Mucosa of stomach (tissue), 1 donor: ENCODE results near the gene OTOG.

Experiments
- H3K27me3 ChIP-seq: one replicate; pipeline ENCODE4 v1.7.0; 2013; ENCODE audit warnings: mild to moderate bottlenecking, low read length; ENCODE audit not compliant: control insufficient read depth, insufficient read depth
- H3K36me3 ChIP-seq: one replicate; pipeline ENCODE4 v1.7.0; 2013; ENCODE audit warnings: low read length; ENCODE audit not compliant: control insufficient read depth, insufficient read depth
- H3K4me1 ChIP-seq: one replicate; pipeline ENCODE4 v1.7.0; 2013; ENCODE audit warnings: mild to moderate bottlenecking, low read length; ENCODE audit not compliant: control insufficient read depth, insufficient read depth
- H3K4me3 ChIP-seq: one replicate; pipeline ENCODE4 v1.7.0; 2013; ENCODE audit warnings: low read length
- H3K9ac ChIP-seq: one replicate; pipeline ENCODE4 v1.7.0; 2013; ENCODE audit warnings: mild to moderate bottlenecking, low read length, moderate library complexity
- H3K9me3 ChIP-seq: one replicate; pipeline ENCODE4 v1.7.0; 2013; ENCODE audit warnings: mild to moderate bottlenecking, low read length, moderate library complexity; ENCODE audit not compliant: control insufficient read depth
- donor health status: Pancreatic carcinoma.

Gene OTOG

DNA sequence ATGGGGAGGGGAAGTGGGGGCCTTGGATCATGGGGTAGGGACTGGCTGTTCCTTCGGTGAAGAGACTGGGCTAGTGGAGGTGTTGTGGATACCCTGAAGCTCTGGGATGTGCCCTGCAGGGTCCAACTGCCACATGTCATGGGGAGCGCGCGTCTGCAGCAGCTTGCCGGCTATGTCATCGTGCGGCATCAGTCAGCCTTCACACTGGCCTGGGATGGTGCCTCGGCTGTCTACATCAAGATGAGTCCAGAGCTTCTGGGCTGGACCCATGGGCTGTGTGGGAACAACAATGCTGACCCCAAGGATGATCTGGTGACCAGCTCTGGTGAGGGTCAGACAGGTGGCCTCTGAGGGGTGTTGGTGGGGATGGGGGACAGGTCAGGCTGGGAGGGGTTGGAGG is 9.9 kb downstream of the OTOG start:
- H3K36me3 ChIP-seq = no peaks in the 10 kb centered on the region
- no peaks in the 10 kb centered on the region for H3K9me3 ChIP-seq
- H3K4me1 ChIP-seq = no peaks in the 10 kb centered on the region
- no peaks in the 10 kb centered on the region for H3K27me3 ChIP-seq
- no peak overlapping the region for H3K9ac ChIP-seq
- no peak overlapping the region for H3K4me3 ChIP-seq

DNA sequence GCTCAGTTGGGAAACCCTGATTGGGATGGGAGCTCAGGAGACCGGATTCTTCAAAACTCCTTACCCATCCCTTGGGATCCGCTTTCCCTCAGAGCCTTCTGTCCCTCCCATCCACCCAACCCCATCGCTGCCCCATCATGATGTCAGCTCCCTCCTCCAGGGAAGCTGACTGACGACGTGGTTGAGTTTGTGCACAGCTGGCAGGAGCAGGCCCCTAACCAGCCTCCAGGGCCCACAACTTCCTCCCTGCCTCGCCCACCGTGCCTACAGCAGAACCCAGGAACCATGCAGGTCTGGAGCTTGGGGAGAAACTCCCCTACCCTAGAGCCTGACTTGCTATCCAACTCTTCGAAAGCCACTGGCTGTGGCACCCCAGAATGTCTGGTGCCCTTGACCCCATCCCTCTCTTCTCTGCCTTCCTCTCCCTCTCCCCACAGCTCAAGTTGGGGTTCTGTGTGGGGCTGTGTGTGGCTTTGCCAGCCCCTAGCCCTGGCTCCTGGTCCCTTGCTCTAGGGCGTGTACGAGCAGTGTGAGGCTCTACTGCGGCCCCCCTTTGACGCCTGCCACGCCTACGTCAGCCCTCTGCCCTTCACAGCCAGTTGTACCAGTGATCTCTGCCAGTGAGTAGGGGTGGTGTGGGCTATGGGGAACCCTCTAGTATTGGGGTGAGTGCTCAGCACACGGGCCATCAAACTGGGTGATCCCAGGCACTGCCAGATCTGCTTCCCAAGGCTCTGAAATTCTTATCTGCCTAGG is 11.1 kb downstream of the OTOG start:
- Histone ChIP-seq H3K9me3 (no peaks in the 10 kb centered on the region), H3K4me3 (no peak overlapping the region), H3K27me3 (no peaks in the 10 kb centered on the region), H3K36me3 (no peaks in the 10 kb centered on the region), H3K9ac (no peak overlapping the region), H3K4me1 (no peaks in the 10 kb centered on the region)

DNA sequence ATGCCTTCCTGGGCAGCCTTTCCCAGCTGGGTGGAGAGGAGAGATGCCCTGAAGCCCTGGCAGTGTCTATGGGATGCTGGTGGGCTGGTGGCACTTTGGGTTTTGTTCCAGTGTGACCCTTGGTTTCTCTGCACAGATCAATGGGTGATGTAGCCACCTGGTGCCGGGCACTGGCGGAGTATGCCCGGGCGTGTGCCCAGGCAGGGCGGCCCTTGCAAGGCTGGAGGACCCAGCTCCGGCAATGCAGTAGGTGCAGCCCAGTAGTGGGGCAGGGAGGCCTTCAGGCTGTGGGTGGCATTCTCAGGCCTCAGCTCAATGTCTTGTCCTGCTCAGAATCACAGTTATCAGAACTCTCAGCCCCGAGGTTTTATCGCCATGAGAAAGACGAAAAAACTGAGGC is 11.9 kb downstream of the OTOG start:
- Histone ChIP-seq H3K9me3 (no peaks in the 10 kb centered on the region), H3K36me3 (no peaks in the 10 kb centered on the region), H3K9ac (no peak overlapping the region), H3K4me1 (no peaks in the 10 kb centered on the region), H3K27me3 (no peaks in the 10 kb centered on the region), H3K4me3 (no peak overlapping the region)

- H3K9ac ChIP-seq = no peak overlapping the region
- no peaks in the 10 kb centered on the region for H3K27me3 ChIP-seq
- no peaks in the 10 kb centered on the region for H3K9me3 ChIP-seq
- H3K36me3 ChIP-seq = no peaks in the 10 kb centered on the region
- no peak overlapping the region for H3K4me3 ChIP-seq
- no peaks in the 10 kb centered on the region for H3K4me1 ChIP-seq
These were observed 12.5 kb downstream of the OTOG start for GRCh38 chr11:17559341-17560087.

DNA sequence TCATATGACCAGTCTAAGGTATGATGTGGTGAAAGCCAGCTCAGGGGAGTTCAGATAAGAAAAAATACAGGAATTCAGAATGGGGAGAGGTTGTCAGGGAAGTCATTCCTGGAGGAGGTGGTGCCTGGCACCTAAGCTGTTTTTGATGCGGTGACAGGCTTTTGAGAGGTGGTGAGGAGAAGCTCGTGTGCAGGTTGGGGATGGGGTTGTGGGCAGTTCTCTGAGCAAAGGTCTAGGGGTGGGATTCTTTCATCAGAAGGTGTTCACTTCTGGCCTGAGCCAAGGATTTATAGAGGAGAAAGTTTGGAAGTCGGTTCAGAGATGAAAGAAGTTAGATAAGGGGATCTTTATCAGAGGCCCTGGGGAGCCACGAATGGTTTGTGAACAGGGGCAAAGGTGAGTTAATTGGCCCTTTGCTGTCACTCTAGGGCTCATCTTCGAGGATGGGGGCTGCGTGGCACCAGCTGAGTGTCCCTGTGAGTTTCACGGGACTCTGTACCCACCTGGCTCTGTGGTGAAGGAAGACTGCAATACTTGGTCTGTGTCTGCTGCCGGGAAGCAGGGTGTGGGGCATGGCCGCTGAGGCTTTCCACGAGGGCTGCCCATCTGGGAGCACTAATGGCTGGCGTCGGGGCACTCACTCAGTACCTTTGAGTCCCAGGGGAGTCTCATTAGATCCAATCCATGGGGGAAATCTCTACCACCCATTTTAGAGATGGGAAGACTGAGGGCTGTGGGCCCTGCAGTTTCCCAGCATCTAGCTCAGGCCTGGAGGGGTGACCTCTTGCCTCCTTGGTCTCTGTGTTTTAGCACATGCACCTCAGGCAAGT is 13.4 kb downstream of the OTOG start:
- Histone ChIP-seq H3K36me3 (no peaks in the 10 kb centered on the region), H3K4me3 (no peak overlapping the region), H3K27me3 (no peaks in the 10 kb centered on the region), H3K9me3 (no peaks in the 10 kb centered on the region), H3K4me1 (no peaks in the 10 kb centered on the region), H3K9ac (no peak overlapping the region)

DNA sequence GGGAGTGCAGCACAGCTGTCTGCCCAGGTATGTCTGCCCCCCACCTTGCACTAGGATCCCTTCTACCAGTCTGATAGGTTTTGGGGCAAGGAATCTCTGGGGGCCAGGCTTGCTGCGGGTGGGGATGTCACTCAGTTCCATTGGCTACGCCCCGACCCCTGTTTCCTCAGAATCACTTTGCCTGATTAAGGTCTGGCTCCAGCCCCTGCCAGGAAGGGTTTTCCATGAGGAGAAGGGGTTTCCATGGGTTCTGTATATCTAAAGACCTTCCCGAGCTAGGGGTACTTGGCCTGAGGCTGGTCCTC is 14.0 kb downstream of the OTOG start:
- Histone ChIP-seq H3K9ac (no peak overlapping the region), H3K9me3 (no peaks in the 10 kb centered on the region), H3K4me3 (no peak overlapping the region)

DNA sequence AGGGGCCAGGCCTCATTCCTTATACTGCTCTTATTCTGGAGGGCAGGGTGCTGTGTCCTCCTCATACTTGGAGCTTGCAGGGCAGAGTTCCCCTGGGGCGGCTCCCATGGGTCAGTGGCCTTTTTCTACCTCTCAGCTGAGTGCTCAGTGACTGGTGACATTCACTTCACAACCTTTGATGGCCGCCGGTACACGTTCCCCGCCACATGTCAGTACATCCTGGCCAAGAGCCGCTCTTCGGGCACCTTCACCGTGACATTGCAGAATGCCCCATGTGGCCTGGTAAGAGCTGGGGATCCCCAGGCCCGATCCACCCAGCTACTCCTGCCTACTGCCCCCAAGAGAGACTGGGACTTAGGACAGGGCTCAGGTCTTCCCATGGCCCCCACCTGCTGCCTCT is 14.5 kb downstream of the OTOG start:
- no peaks in the 10 kb centered on the region for H3K27me3 ChIP-seq
- no peaks in the 10 kb centered on the region for H3K36me3 ChIP-seq
- no peak overlapping the region for H3K9ac ChIP-seq
- H3K4me3 ChIP-seq = no peak overlapping the region
- H3K4me1 ChIP-seq = no peaks in the 10 kb centered on the region
- no peaks in the 10 kb centered on the region for H3K9me3 ChIP-seq

More for the DNA sequence above, 14.0 kb downstream of the OTOG start:
- Histone ChIP-seq H3K27me3 (no peaks in the 10 kb centered on the region), H3K4me1 (no peaks in the 10 kb centered on the region), H3K36me3 (no peaks in the 10 kb centered on the region)

DNA sequence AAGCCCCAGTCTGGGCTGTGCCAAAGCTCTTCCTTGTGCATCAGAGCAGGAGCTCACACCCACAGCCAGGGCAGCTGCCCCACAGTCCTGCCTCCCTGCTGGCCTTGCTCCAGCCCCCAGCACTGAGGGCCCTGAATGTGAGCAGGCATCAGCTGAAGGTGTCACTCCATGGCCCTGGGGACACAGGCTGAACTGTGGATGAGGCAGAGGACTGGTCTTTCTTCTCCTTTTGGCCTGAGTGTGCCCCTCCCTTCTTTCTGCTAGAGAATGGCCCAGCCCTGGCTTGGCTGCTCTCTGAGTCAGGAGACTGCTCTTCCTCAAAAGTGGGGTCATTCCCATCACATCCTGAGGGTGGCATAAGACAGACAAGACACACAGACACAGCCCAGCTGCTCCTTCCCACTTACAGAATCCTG is 16.2 kb downstream of the OTOG start:
- Histone ChIP-seq H3K4me1 (no peaks in the 10 kb centered on the region), H3K27me3 (no peaks in the 10 kb centered on the region), H3K9me3 (no peaks in the 10 kb centered on the region), H3K36me3 (no peaks in the 10 kb centered on the region), H3K4me3 (no peak overlapping the region), H3K9ac (no peak overlapping the region)

GRCh38 chr11:17563961-17564686 is 17.1 kb downstream of the OTOG start:
- Histone ChIP-seq H3K9me3 (no peaks in the 10 kb centered on the region), H3K9ac (no peak overlapping the region), H3K36me3 (no peaks in the 10 kb centered on the region), H3K4me3 (no peak overlapping the region), H3K4me1 (no peaks in the 10 kb centered on the region), H3K27me3 (no peaks in the 10 kb centered on the region)

DNA sequence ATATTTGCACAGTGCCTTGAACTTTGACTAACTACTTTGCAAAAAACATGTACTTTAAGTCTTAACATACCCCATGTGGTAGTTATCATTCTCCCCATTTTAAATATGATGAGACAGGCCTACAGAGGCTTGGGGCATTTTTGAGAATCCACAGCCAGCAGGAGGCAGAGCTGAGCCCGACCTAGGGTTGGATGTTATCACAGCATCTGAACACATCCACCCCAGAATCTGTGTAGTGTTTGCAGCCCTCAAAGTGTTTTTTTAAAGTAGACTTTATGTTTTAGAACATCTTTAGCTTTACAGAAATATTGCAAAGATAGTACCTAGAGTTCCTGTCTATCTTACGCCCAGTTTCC is 17.6 kb downstream of the OTOG start:
- no peaks in the 10 kb centered on the region for H3K27me3 ChIP-seq
- no peaks in the 10 kb centered on the region for H3K36me3 ChIP-seq
- H3K9me3 ChIP-seq = no peaks in the 10 kb centered on the region
- no peak overlapping the region for H3K9ac ChIP-seq
- H3K4me1 ChIP-seq = no peaks in the 10 kb centered on the region
- H3K4me3 ChIP-seq = no peak overlapping the region

DNA sequence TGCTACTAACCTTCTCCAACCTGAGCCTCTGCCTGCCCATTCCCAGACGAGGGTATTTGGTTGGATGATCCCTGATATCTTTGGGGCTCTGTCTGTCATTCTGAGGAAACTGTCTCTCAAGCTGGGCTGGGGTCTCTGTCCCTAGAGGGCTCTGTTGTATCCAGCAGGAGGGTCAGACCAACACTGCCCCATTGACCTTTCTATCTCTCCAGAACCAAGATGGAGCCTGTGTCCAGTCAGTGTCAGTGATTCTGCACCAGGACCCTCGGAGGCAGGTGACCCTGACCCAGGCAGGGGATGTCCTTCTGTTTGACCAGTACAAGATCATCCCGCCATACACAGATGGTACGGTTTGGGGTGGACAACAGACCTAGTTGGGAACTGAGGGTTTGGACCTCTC is 21.9 kb downstream of the OTOG start:
- Histone ChIP-seq H3K36me3 (no peaks in the 10 kb centered on the region), H3K9ac (no peak overlapping the region), H3K9me3 (no peaks in the 10 kb centered on the region), H3K27me3 (no peaks in the 10 kb centered on the region), H3K4me3 (no peak overlapping the region), H3K4me1 (no peaks in the 10 kb centered on the region)

DNA sequence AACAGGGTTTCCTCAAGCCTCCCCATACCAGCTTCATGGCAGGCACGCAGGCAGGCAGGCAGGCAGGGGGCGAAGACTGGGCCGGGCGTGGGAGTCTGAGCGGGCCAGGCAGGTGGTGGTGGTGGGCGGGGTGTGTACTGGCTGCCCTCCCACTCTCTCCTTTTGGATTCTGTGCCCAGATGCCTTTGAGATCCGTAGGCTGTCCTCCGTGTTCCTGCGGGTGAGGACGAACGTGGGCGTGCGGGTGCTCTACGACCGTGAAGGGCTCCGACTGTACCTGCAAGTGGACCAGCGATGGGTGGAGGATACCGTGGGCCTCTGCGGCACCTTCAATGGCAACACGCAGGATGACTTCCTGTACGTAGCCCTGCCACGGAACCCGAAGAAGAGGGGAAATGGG is 23.0 kb downstream of the OTOG start:
- Histone ChIP-seq H3K27me3 (no peaks in the 10 kb centered on the region), H3K36me3 (no peaks in the 10 kb centered on the region), H3K4me3 (no peak overlapping the region), H3K9me3 (no peaks in the 10 kb centered on the region), H3K9ac (no peak overlapping the region), H3K4me1 (no peaks in the 10 kb centered on the region)
